A673 (cell line): Measurements from ENCODE around the gene GZMA. TPM values are rescaled to one million over a fixed set of nuclear protein-coding genes. Genes with fewer than 3 reads are reported as not detected.
"Not testable (repeated sequence)": the region's sequence is repeated elsewhere in the genome, so short reads cannot be mapped to it uniquely, and the experiment has no call there.

Experiments
- BruUV-seq: library from RNA; stranded (reverse); fragments of 400-500 nt; replicated peaks from 2 replicates; lab custom pipeline; 2021; lab: Mats Ljungman, UMichigan
- CTCF ChIA-PET: fragments of 300-600 bp; sonication (Branson Sonifier 250); formaldehyde crosslinking; loops from one replicate; lab custom pipeline; 2022; ENCODE audit warnings: antibody characterized with exemption; lab: Charles Lee
- POLR2A ChIA-PET: fragments of 300-600 bp; sonication (Branson Sonifier 250); formaldehyde crosslinking; loops from one replicate; lab custom pipeline; 2022; ENCODE audit warnings: antibody characterized with exemption; ENCODE audit not compliant: low non-redundant PET; lab: Charles Lee
- DNase-seq: peaks from one replicate; pipeline ENCODE4 v3.0.0-alpha.2; 2015; ENCODE audit warnings: low spot score
- H3K27ac ChIP-seq: fragments of 200-600 bp; sonication (generic); 2 replicates; pipeline ENCODE4 v1.5.1; 2016; ENCODE audit warnings: mixed run types, low read depth, mild to moderate bottlenecking, mixed read lengths, antibody characterized with exemption, low read length; ENCODE audit not compliant: poor library complexity, severe bottlenecking
- H3K27me3 ChIP-seq: fragments of 200-600 bp; sonication (generic); replicated peaks from 2 replicates; pipeline ENCODE4 v1.6.1; 2017; ENCODE audit warnings: mixed run types, low read depth, mild to moderate bottlenecking, mixed read lengths, antibody characterized with exemption, low read length; ENCODE audit not compliant: insufficient read depth, poor library complexity
- H3K36me3 ChIP-seq: fragments of 200-600 bp; sonication (generic); 2 replicates; pipeline ENCODE4 v1.6.1; 2016; ENCODE audit warnings: mixed run types, mild to moderate bottlenecking, mixed read lengths, antibody characterized with exemption, low read length; ENCODE audit not compliant: insufficient read depth, poor library complexity, severe bottlenecking
- H3K4me1 ChIP-seq: fragments of 200-600 bp; sonication (generic); 2 replicates; pipeline ENCODE4 v1.6.1; 2017; ENCODE audit warnings: mixed run types, mild to moderate bottlenecking, mixed read lengths, antibody characterized with exemption, low read length; ENCODE audit not compliant: insufficient read depth, poor library complexity, severe bottlenecking
- H3K4me3 ChIP-seq: fragments of 200-600 bp; sonication (generic); 2 replicates; pipeline ENCODE4 v1.5.1; 2016; ENCODE audit warnings: low read depth, mixed run types, mild to moderate bottlenecking, mixed read lengths, low read length; ENCODE audit not compliant: poor library complexity, severe bottlenecking
- H3K9me3 ChIP-seq: fragments of 200-600 bp; sonication (generic); 2 replicates; pipeline ENCODE4 v1.6.1; 2016; ENCODE audit warnings: mixed run types, low read depth, mild to moderate bottlenecking, mixed read lengths, antibody characterized with exemption, low read length; ENCODE audit not compliant: poor library complexity, severe bottlenecking
- CTCF ChIP-seq: fragments of 300-800, 200-600 bp; sonication (generic); conservative IDR thresholded peaks from 2 replicates; pipeline ENCODE4 v1.5.1; 2017; ENCODE audit warnings: low read depth, mild to moderate bottlenecking, antibody characterized with exemption, low read length, moderate library complexity, mixed read lengths
- EZH2 ChIP-seq: fragments of 200-600 bp; sonication (generic); IDR thresholded peaks from 2 replicates; pipeline ENCODE4 v1.6.1; 2017; ENCODE audit warnings: borderline replicate concordance, low read depth, mild to moderate bottlenecking, mixed read lengths, antibody characterized with exemption, low read length; ENCODE audit not compliant: poor library complexity, severe bottlenecking
- intact Hi-C: fragments of 100-400 bp; cut with micrococcal nuclease; formaldehyde crosslinking; loops from one replicate; pipeline ENCODE4 v1.10.0; 2022; ENCODE audit not compliant: unreplicated experiment
- total RNA-seq: library from RNA; stranded (reverse); gene quantifications from 2 replicates; pipeline ENCODE4 v1.2.3, GENCODE V29; 2021

GZMA gene
- total RNA-seq, 1 experiment from 2014 or later: not detected

GRCh38 chr5:55096182-55096581, 6.3 kb upstream of the GZMA start:
- ChIA-PET CTCF (no interaction called here), POLR2A (no interaction called here)
- Histone ChIP-seq H3K9me3 (no peaks in the 10 kb centered on the region), H3K4me1 (no peaks in the 10 kb centered on the region), H3K4me3 (no peak overlapping the region), H3K36me3 (no peaks in the 10 kb centered on the region), H3K27me3 (peaks cover 4% of the 10 kb centered on the region), H3K27ac (no peak overlapping the region)
- TF ChIP-seq CTCF (no peak), EZH2 (no peak)
- DNase-seq: no peak
- intact Hi-C loops: no loop called here
- no TSS peak for BruUV-seq

- no TSS peak for BruUV-seq
- Histone ChIP-seq H3K9me3 (no peaks in the 10 kb centered on the region), H3K27ac (no peak overlapping the region), H3K4me1 (no peaks in the 10 kb centered on the region), H3K4me3 (no peak overlapping the region), H3K27me3 (peaks cover 4% of the 10 kb centered on the region), H3K36me3 (no peaks in the 10 kb centered on the region)
- CTCF ChIA-PET: no interaction called here
- POLR2A ChIA-PET: no interaction called here
- TF ChIP-seq EZH2: no peak
- DNase-seq: no peak
- intact Hi-C loops: no loop called here
Measured at GRCh38 chr5:55096861-55097260, 5.6 kb upstream of the GZMA start.

- CTCF ChIA-PET, POLR2A ChIA-PET: not testable (repeated sequence)
Measured at GRCh38 chr5:55101148-55101547, 1.3 kb upstream of the GZMA start.

GRCh38 chr5:55101556-55102276, 730 bp upstream of the GZMA start:
- intact Hi-C loops: no loop called here
- no peaks in the 10 kb centered on the region for H3K4me1 ChIP-seq
- BruUV-seq: no TSS peak
- H3K36me3 ChIP-seq: no peaks in the 10 kb centered on the region
- H3K4me3 ChIP-seq: no peak overlapping the region
- CTCF ChIA-PET: no interaction called here
- no peaks in the 10 kb centered on the region for H3K27me3 ChIP-seq
- POLR2A ChIA-PET: no interaction called here
- TF ChIP-seq EZH2 (no peak), CTCF (no peak)
- no peak overlapping the region for H3K27ac ChIP-seq
- no peak for DNase-seq
- no peaks in the 10 kb centered on the region for H3K9me3 ChIP-seq

More at GRCh38 chr5:55101148-55101547, 1.3 kb upstream of the GZMA start:
- H3K27me3 ChIP-seq, H3K4me1 ChIP-seq, H3K4me3 ChIP-seq, H3K27ac ChIP-seq, DNase-seq, H3K9me3 ChIP-seq, intact Hi-C loops, BruUV-seq, H3K36me3 ChIP-seq: not testable (repeated sequence)
